Activated naive CD8-positive, alpha-beta T cell treated with anti-CD3 and anti-CD28 coated beads, Interleukin-2, amount 50 U/mL, for 24 hours (primary cell): ENCODE measurements around the gene PRCP.

ENCODE experiments used
- ATAC-seq: fragments of 150-1000 bp; cut with Tn5 transposase; one replicate; pipeline ENCODE4 v1.10.0; 2021
- DNase-seq: peaks from one replicate; pipeline ENCODE4 v3.0.0; 2021
- H3K27ac Mint-ChIP-seq: one replicate; pipeline ENCODE4 v1.8.0; 2021; ENCODE audit warnings: mild to moderate bottlenecking, mixed read lengths
- H3K27me3 Mint-ChIP-seq: one replicate; pipeline ENCODE4 v1.8.0; 2021; ENCODE audit warnings: mixed read lengths
- H3K36me3 Mint-ChIP-seq: one replicate; pipeline ENCODE4 v1.8.0; 2021; ENCODE audit warnings: low read depth, mixed read lengths
- H3K4me1 Mint-ChIP-seq: one replicate; pipeline ENCODE4 v1.8.0; 2021; ENCODE audit warnings: mixed read lengths
- H3K4me3 Mint-ChIP-seq: one replicate; pipeline ENCODE4 v1.8.0; 2021; ENCODE audit warnings: mild to moderate bottlenecking, moderate library complexity, mixed read lengths
- H3K9me3 Mint-ChIP-seq: one replicate; pipeline ENCODE4 v1.8.0; 2021; ENCODE audit warnings: mixed read lengths

PRCP gene

GRCh38 chr11:82845356-82846353 is 54.6 kb downstream of the PRCP start:
- Mint-ChIP-seq H3K27me3 (no peaks in the 10 kb centered on the region), H3K4me3 (no peak overlapping the region), H3K9me3 (no peaks in the 10 kb centered on the region), H3K27ac (no peak overlapping the region), H3K36me3 (peaks cover 12% of the 10 kb centered on the region), H3K4me1 (no peaks in the 10 kb centered on the region)
- DNase-seq = no peak
- no peak for ATAC-seq

- Mint-ChIP-seq H3K36me3 (peaks cover 10% of the 10 kb centered on the region), H3K27me3 (no peaks in the 10 kb centered on the region), H3K27ac (no peak overlapping the region), H3K9me3 (no peaks in the 10 kb centered on the region), H3K4me3 (no peak overlapping the region), H3K4me1 (no peaks in the 10 kb centered on the region)
- DNase-seq (no peak), ATAC-seq (no peak)
Measured at GRCh38 chr11:82843057-82843795, 57.0 kb downstream of the PRCP start.

GRCh38 chr11:82842019-82842418 is 58.2 kb downstream of the PRCP start:
- Mint-ChIP-seq H3K4me1 (no peaks in the 10 kb centered on the region), H3K9me3 (no peaks in the 10 kb centered on the region), H3K36me3 (peaks cover 19% of the 10 kb centered on the region), H3K27me3 (no peaks in the 10 kb centered on the region), H3K27ac (no peak overlapping the region), H3K4me3 (no peak overlapping the region)
- ATAC-seq (no peak), DNase-seq (no peak)

GRCh38 chr11:82837650-82838049 is 62.6 kb downstream of the PRCP start:
- Mint-ChIP-seq H3K36me3 (peaks cover 38% of the 10 kb centered on the region), H3K9me3 (no peaks in the 10 kb centered on the region), H3K4me3 (no peak overlapping the region), H3K27me3 (no peaks in the 10 kb centered on the region), H3K4me1 (no peaks in the 10 kb centered on the region), H3K27ac (no peak overlapping the region)
- ATAC-seq (no peak), DNase-seq (no peak)

GRCh38 chr11:82832983-82833382 is 67.2 kb downstream of the PRCP start:
- Mint-ChIP-seq H3K27ac (no peak overlapping the region), H3K4me1 (no peaks in the 10 kb centered on the region), H3K9me3 (no peaks in the 10 kb centered on the region), H3K27me3 (no peaks in the 10 kb centered on the region), H3K36me3 (peaks cover 38% of the 10 kb centered on the region), H3K4me3 (no peak overlapping the region)
- no peak for ATAC-seq
- DNase-seq = no peak

GRCh38 chr11:82831364-82831763 is 68.9 kb downstream of the PRCP start:
- H3K4me3 Mint-ChIP-seq = no peak overlapping the region

GRCh38 chr11:82830746-82831145 is 69.5 kb downstream of the PRCP start:
- H3K4me1 Mint-ChIP-seq = no peaks in the 10 kb centered on the region
- H3K36me3 Mint-ChIP-seq = peaks cover 26% of the 10 kb centered on the region
- no peak for ATAC-seq
- H3K9me3 Mint-ChIP-seq = no peaks in the 10 kb centered on the region
- no peak overlapping the region for H3K4me3 Mint-ChIP-seq
- no peak for DNase-seq
- no peaks in the 10 kb centered on the region for H3K27me3 Mint-ChIP-seq
- no peak overlapping the region for H3K27ac Mint-ChIP-seq

More at GRCh38 chr11:82831364-82831763, 68.9 kb downstream of the PRCP start:
- DNase-seq = no peak
- Mint-ChIP-seq H3K27ac (no peak overlapping the region), H3K9me3 (no peaks in the 10 kb centered on the region), H3K4me1 (no peaks in the 10 kb centered on the region), H3K27me3 (no peaks in the 10 kb centered on the region), H3K36me3 (peaks cover 29% of the 10 kb centered on the region)
- ATAC-seq = no peak

- Mint-ChIP-seq H3K4me3 (no peak overlapping the region), H3K9me3 (no peaks in the 10 kb centered on the region), H3K36me3 (peaks cover 26% of the 10 kb centered on the region), H3K27me3 (no peaks in the 10 kb centered on the region), H3K27ac (no peak overlapping the region), H3K4me1 (no peaks in the 10 kb centered on the region)
- DNase-seq (no peak), ATAC-seq (no peak)
Measured at GRCh38 chr11:82829101-82829500, 71.1 kb downstream of the PRCP start.

GRCh38 chr11:82828472-82828871 is 71.8 kb downstream of the PRCP start:
- H3K9me3 Mint-ChIP-seq = no peaks in the 10 kb centered on the region
- no peaks in the 10 kb centered on the region for H3K4me1 Mint-ChIP-seq
- H3K27me3 Mint-ChIP-seq = no peaks in the 10 kb centered on the region
- H3K4me3 Mint-ChIP-seq = no peak overlapping the region
- peaks cover 25% of the 10 kb centered on the region for H3K36me3 Mint-ChIP-seq
- ATAC-seq (no peak), DNase-seq (no peak)
- no peak overlapping the region for H3K27ac Mint-ChIP-seq

- no peak for DNase-seq
- Mint-ChIP-seq H3K4me1 (no peaks in the 10 kb centered on the region), H3K27ac (no peak overlapping the region), H3K9me3 (no peaks in the 10 kb centered on the region), H3K36me3 (peaks cover 11% of the 10 kb centered on the region), H3K4me3 (no peak overlapping the region), H3K27me3 (no peaks in the 10 kb centered on the region)
- no peak for ATAC-seq
Measured at GRCh38 chr11:82826526-82826925, 73.7 kb downstream of the PRCP start.

- DNase-seq (no peak), ATAC-seq (no peak)
- H3K27ac Mint-ChIP-seq = no peak overlapping the region
- H3K9me3 Mint-ChIP-seq = no peaks in the 10 kb centered on the region
- H3K4me3 Mint-ChIP-seq = no peak overlapping the region
- H3K36me3 Mint-ChIP-seq = peaks cover 11% of the 10 kb centered on the region
- H3K4me1 Mint-ChIP-seq = no peaks in the 10 kb centered on the region
- no peaks in the 10 kb centered on the region for H3K27me3 Mint-ChIP-seq
Measured at GRCh38 chr11:82823647-82824619, 76.3 kb downstream of the PRCP start.

- DNase-seq (no peak), ATAC-seq (no peak)
- Mint-ChIP-seq H3K4me3 (no peak overlapping the region), H3K27me3 (peaks cover 3% of the 10 kb centered on the region), H3K4me1 (no peaks in the 10 kb centered on the region), H3K9me3 (no peaks in the 10 kb centered on the region), H3K27ac (no peak overlapping the region), H3K36me3 (no peaks in the 10 kb centered on the region)
Measured at GRCh38 chr11:82818409-82819043, 81.7 kb downstream of the PRCP start.

GRCh38 chr11:82815406-82815805 is 84.8 kb downstream of the PRCP start:
- no peak for ATAC-seq
- no peak overlapping the region for H3K27ac Mint-ChIP-seq
- no peaks in the 10 kb centered on the region for H3K4me1 Mint-ChIP-seq
- no peaks in the 10 kb centered on the region for H3K36me3 Mint-ChIP-seq
- H3K9me3 Mint-ChIP-seq = no peaks in the 10 kb centered on the region
- H3K4me3 Mint-ChIP-seq = no peak overlapping the region
- DNase-seq = no peak
- peaks cover 6% of the 10 kb centered on the region for H3K27me3 Mint-ChIP-seq

- no peaks in the 10 kb centered on the region for H3K9me3 Mint-ChIP-seq
- no peak overlapping the region for H3K4me3 Mint-ChIP-seq
- no peak overlapping the region for H3K27ac Mint-ChIP-seq
Measured at GRCh38 chr11:82814379-82814778, 85.9 kb downstream of the PRCP start.

More at GRCh38 chr11:82814379-82814778, 85.9 kb downstream of the PRCP start:
- no peaks in the 10 kb centered on the region for H3K36me3 Mint-ChIP-seq
- ATAC-seq (no peak), DNase-seq (no peak)
- H3K4me1 Mint-ChIP-seq = no peaks in the 10 kb centered on the region
- peaks cover 7% of the 10 kb centered on the region for H3K27me3 Mint-ChIP-seq
